ENCODE measurements around the gene MYH11.
"Not testable (repeated sequence)": the region's sequence is repeated elsewhere in the genome, so short reads cannot be mapped to it uniquely, and the experiment has no call there.

Gene MYH11

DNA sequence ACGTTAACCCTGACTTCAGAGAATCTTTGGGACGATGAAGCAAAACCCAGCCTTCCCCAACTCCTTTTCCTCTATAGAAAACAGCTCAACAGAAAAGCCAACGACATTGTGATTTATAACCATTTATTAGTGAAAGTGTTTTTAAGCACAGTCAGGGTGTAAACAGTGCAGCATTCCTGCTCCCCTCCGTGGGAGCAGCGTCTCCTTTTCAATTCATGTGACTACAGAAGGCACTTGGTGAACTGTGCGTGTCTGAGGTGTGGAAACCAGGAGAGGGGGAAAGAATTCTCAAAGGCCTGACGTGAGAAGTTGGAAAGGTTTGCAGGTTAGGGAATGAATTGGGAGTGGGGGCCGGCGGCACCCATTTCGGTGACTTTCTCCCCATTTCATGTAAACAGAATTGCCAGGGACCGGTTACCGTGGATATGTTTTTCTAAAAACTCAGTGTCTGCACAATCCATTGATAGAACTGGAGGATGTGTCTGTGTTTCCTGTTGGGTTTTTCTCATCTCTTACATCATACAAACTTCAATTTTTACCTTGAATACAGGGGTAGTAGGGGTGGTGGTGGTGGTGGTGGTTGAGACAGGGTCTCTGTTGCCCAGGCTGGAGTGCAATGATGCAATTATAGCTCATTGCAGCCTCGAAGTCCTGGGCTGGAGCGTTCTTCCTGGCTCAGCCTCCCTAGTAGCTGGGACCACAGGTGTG is 153.6 kb downstream of the MYH11 start:
- no peak for DNase-seq

DNA sequence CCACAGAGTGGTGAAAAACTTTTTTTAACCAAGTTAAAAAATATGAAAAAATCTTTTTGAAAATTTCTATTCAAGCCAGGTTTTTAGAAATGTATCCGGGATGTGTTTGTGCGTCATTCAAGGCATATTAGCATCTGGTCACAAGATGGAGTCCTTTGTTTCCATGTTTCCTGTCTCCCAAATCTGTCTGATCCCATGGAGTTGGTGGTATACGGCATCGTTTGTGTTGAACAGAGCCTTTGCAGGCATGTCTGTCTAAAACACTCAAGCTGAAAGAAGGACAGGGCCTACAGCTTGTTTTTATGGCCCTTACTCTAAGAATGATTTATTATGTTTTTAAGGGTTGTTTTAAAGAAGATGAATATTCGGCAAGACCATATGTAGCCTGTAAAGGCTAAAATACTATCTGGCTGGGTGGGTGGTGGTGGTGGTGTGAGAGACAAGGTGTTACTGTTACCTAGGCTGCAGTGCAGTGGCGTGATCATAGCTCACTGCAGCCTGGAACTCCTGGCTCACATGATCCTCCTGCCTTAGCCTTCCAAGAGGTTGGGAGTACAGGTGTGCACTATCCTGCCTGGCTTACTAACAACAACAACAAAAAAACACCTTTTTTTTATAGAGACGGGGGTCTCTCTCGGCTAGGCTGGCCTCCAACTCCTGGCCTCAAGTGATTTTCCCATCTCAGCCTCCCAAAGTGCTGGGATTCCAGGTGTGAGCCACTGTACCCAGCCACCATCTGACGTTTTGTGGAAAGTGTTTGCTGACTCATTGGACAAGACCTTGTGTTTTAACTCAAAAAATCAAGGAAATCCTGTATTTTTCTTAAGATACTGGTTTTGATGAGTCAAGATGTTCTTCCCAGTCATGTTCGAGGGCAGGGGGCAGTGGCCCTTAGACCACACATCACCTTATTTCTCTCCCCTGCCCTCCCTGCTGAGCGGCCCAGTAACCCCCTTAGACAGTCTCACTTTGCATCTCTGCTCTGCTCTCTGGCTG is 154.6 kb downstream of the MYH11 start:
- DNase-seq, result no peak

DNA sequence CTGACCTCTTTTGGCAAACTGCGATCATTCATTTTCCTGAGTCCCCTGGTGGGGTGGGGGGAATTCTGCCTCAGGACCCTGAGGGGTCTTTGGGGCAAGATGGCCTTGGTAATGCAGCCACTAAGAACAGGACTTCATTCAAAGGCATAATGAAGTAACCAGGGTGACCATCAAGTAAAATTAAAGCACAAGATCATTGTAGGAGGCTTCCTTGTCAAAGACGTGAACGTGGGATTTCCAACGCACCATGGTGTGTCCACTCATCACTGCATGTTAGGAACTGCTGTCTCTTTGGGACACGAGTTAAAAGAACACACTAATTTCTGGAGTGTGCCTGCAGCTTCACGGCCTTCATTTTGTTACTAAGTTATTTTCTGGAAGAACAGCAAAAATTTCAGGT is 155.5 kb downstream of the MYH11 start:
- no peak for DNase-seq

DNA sequence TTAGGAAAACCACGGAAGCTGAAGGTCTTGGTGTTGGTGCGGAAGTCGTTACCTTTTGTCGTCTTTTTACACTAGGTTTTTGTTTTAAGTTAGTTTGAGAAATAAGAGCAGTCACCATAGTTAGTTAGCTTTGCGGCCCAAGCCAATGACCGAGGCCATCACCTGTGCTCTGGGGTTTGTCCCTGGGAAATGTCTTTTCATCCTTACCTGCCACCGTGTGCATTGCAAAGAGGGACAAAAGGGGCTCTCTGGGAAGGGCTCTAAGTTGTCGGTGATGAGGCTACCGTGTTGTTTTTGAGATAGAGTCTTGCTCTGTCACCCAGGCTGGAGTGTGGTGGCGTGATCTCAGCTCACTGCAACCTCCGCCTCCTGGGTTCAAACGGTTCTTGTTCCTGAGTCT is 157.0 kb downstream of the MYH11 start:
- no peak for DNase-seq

DNA sequence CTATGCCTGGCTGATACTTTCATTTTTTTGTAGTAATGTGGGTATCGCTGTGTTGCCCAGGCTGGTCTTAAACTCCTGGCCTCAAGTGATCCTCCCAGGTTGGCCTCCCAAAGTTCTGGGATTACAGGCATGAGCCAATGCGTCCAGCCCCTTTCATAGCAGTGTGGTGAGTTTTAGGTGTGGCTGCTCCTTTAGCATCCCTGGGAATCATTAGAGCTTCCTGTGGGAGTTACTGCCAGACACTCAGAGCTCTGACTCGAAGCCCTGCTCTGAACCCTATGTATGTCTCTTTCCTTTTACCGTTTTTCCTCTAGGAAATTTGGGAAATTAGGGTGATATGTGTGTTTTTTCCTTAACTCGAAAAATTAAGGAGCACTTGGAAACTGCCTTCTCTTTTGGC is 162.3 kb downstream of the MYH11 start:
- DNase-seq, result no peak

DNA sequence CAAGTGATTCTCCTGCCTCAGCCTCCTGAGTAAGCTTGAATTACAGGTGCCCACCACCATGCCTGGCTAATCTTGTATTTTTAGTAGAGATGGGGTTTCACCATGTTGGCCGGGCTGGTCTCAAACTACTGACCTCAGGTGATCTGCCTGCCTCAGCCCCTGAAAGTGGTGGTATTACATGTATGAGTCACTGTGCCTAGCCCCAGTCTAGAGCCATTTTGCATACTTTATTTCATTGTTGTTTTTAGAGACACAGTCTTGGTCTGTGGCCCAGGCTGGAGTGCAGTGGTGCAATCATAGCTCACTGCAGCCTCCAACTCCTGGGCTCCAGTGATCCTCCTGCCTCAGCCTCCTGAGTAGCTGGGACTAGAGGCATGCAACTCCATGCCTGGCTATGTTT is 164.3 kb downstream of the MYH11 start:
- DNase-seq, result not testable (repeated sequence)

DNA sequence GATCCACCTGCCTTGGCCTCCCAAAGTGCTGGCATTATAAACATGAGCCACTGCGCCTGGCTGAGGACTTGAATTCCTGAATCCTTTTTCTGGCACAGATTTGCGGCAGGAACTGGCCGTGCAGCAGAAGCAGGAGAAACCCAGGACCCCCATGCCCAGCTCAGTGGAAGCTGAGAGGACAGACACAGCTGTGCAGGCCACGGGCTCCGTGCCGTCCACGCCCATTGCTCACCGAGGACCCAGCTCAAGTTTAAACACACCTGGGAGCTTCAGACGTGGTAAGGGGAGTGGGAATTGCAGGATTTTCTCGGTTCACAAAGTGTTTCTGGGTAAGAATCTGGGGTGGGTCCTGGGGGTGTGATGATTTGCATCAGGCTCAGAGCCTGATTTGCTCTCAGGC is 165.8 kb downstream of the MYH11 start:
- no peak for DNase-seq

DNA sequence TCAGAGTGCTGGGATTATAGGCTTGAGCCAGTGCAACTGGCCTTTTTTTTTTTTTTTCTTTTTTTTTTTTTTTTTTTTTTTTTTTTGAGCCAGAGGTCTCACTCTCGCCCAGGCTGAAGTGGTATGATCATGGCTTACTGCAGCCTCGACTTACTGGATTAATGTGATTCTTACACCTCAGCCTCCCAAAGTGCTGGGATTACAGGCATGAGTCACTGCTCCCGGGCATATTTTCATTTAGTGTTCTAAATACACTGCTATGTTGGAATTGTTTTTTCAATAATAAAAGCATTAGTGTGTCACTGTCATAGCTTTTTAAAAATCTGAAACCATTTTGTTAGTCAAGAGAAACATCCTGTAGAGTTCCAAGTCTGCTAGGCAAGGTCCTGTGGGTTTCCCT is 166.5 kb downstream of the MYH11 start:
- no peak for DNase-seq

DNA sequence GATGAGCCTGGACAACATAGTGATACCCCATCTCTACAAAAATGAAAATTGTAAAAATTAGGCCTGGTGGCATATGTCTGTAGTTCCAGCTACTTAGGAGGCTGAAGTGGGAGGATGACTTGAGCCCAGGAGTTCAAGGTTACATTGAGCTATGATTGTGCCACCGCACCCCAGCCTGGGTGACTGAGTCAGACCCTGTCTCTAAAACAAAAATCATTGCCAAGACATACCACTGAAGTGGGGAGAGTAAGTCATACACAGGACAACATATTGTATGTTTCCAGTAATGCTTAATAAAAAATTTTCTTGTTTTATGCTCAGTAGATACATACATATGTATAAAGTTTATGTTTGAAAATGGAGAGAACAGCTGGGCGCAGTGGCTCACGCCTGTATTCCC is 167.5 kb downstream of the MYH11 start:
- DNase-seq, result no peak

DNA sequence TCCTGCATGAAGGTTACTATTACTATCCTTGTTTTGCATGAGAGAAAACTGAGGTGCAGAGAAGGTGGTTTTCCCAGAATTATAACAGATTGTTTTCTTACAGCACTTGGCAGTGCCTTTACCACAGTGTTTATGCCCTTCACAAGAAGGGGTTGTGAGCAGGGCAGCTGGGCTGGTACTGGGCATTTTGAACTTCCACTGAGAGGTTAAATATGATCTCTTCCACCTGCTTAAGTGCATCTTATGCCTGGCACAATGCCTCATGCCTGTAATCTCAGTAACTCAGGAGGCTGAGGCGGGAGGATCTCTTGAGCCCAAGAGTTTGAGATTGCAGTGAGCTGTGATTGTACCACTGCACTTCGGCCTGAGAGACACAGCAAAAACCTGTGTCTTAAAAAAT is 170.5 kb downstream of the MYH11 start:
- no peak for DNase-seq

DNA sequence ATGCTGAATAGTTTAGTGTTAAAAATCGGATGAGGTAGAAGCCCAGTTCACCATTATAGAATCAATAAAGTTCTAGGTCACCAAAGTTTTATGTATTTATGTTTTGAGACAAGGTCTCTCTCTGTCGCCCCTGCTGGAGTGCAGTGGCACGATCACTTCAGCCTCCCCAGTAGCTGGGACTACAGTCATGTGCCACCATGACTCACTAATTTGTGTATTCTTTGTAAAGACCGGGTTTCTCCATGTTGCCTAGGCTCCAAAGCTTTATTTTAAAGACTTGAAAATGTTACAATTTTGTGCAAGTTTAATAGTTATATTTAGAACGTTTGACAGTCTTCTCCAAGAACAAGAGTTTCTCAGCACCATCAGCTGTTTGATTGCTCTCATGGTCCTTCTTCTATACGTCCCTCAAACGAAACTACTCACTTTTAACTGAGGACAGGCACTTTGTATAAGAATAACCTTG is 174.7 kb downstream of the MYH11 start:
- DNase-seq, result peak; percentile 12

DNA sequence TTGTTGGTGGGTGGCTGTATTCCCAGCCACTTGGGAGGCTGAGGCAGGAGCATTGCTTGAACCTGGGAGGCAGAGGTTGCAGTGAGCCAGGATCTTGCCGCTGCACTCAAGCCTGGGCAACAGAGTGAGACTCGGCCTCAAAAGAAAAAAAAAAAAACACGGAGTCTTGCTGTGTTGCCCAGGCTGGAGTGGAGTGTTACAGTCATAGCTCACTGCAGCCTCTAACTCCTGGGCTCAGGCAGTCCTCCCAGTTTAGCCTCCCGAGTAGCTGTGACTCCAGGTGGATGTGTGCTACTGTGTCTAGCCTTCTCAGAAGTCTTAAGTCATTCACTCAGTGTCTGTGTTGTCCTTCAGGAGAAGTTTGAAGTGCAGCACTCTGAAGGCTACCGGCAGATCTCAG is 179.4 kb downstream of the MYH11 start:
- no peak for DNase-seq

DNA sequence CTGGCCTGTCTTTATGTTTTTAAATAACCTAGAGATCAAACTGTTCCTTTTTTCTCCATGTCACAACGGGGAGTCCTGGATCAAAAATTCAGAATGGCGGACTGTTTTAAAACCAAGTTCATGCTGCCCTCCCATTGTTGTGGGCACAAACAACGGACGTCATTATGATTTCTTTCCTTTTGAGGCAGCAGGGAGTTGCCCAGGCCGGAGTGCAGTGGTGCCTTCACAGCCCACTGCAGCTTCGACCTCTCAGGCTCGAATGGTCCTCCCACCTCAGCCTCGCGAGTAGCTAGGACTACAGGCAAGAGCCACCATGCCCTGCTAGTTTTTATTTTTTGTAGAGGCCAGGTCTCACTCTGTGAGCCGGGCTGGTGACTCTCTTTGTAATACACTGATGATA is 180.3 kb downstream of the MYH11 start:
- DNase-seq, result no peak

DNA sequence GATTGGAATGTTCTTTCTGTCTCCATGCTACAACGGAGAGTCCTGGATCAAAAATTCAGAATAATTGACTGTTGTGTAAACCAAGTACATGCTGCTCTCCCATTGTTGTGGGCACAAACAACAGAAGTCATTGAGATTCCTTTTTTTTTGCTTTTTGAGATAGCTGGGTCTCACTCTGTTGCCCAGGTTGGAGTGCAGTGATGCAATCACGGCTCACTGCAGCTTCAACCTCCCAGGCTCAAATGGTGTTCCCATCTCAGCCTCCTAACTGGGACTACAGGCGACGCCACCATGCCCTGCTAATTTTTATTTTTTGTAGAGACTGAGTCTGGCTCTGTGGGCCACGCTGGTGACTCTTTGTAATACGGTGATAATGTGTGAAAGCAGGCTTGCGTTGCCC is 182.3 kb downstream of the MYH11 start:
- no peak for DNase-seq

DNA sequence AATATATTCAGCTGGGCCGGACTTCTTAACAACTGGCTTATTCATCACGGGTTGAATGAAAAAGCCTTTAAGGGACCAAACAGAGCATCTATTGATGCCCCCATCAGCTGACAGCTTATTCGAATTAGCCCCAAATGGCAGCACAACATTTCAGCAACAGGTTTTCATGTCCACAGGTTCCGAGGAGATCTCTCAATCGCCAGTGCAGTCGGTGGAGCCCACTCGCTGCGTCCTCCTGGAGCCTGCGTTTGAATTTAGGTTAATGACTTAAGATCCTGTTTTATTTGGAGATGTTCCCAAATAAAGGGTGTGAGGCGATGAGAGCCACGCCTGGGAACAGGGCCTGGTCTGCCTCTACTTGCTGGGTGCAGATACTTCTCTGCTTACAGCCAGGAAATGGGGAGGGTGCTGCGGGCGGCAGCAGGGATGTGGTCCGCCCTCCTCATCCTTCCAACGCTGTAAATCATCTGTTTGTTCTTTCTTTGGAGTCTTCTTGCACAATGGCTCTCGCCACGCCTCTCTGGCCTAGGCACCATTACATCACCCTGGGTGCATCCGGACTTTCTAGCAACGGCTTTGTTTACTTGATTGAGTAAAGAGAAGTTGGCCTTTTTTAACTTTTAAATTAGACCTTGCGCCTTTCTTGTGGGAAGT is 184.2 kb downstream of the MYH11 start:
- no peak for DNase-seq

DNA sequence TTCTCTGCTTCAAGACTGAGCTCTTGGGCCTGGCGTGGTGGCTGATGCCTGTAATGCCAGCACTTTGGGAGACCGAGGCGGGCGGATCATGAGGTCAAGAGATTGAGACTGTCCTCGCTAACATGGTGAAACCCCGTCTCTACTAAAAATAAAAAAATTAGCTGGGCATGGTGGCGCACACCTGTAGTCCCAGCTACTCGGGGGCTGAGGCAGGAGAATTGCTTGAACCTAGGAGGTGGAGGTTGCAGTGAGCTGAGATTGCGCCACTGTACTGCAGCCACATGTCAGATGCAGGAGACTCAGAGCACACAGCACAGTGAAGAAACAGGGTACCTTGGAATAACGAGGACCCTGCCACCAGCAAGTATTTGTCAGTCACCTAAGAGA is 184.7 kb downstream of the MYH11 start:
- DNase-seq, result not testable (repeated sequence)

DNA sequence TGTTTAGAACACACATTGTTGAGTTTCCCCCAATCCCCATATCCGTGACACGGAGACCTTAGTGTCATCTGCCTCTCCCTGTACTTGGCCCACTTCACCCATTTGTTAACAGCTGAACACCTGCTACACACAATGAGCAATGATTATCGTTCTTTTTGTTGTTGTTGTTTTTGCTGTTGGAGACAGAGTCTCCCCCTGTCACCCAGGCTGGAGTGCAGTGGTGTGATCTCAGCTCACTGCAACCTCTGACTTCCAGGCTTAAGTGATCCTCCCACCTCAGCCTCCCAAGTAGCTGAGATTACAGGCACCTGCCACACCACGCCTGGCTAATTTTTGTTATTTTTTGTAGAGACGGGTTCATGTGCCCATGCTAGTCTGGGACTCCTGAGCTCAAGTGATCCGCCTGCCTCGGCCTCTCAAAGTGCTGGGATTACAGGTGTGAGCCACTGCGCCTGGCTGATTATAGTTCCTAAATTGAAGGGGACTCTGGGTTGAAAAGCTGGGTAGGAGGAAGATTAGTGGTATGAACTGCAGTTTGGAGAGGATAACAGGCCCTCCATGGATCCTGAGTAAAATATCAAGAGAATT is 185.2 kb downstream of the MYH11 start:
- no peak for DNase-seq

DNA sequence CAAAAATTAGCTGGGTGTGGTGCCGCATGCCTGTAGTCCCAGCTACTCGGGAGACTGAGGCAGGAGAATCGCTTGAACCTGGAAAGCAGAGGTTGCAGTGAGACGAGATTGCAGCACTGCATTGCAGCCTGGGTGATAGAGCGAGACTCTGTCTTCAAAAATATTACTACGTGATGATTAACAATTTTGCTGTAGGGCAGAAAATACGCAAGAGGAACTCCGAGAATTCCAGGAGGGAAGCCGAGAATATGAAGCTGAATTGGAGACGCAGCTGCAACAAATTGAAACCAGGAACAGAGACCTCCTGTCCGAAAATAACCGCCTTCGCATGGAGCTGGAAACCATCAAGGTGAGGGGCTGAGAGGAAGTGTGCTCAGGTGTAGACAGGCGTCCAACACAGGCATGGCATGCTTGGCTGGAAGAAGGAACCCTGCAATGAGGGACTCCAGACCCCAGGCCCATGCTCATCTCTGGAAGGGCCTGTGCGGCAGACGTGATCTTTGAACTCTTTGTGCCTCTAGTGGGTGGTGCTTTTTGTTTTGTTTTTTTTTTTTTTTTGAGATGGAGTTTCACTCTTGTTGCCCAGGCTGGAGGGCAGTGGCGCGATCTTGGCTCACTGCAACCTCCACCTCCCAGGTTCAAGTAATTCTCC is 189.6 kb downstream of the MYH11 start:
- DNase-seq, result no peak

DNA sequence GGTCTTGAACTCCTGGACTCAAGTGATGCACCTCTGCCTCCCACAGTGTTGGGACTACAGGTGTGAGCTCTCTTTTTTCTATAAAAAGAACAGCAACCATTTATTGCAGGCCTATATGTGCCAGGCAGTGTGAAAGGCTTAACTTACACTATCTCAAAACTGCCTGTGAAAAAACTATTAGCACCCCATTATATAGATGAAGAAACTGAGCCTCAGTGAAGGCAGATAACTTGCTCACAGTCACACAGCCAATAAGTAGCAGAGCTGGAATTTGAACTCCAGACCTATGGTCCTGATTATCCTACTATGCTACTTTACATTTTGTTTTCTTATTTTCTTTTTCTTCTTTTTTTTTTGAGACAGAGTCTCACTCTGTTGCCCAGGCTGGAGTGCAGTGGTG is 191.7 kb downstream of the MYH11 start:
- no peak for DNase-seq

DNA sequence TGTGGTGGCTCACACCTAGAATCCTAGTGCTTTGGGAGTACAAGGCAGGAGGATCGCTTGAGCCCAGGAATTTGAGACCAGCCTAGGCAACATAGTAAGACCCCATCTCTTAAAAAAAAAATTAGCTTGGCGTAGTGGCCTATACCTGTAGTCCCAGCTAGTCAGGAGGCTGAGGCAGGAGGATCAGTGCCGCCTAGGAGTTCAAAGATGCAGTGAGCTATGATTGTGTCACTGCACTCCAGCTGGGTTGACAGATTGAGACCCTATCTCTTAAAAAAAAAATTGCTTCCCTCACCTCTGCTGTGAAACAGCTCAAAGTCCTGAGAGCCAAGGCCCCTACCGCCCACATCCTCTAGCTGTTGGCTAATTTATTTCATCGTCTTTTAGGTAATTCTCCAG is 196.6 kb downstream of the MYH11 start:
- DNase-seq, result no peak

DNA sequence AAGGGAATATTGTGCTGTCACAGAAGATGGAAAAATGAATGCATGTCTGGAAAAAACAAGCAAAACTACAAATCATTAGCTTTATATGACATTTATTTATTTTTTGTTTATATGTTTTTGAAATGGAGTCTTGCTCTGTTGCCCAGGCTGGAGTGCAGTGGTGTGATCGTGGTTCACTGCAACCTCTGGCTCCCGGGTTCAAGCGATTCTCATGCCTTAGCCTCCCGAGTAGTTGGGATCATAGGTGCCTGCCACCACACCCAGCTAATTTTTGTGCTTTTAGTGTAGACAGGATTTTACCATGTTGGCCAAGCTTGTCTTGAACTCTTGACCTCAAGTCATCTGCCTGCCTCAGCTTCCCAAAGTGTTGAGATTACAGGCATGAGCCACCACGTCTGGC is 198.3 kb downstream of the MYH11 start:
- no peak for DNase-seq

DNA sequence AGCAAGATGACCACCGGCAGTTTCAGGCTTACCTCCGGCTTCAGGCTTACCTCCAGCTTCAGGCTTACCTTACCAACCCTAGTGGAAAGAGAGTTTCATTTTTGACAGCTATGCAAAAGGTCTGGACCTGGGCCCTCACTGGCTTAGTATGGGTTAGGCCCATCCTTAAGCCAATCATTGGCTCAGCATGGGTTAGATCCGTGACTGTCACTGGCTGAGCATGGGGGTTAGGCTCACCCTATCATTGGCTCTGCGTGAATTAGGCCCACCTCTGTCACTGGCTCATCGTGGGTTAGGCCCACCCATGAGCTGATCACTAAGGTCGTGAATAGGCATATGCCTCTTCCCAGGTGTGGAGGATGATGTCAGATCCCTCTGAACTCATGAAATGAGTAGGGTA is 198.7 kb downstream of the MYH11 start:
- DNase-seq, result no peak

DNA sequence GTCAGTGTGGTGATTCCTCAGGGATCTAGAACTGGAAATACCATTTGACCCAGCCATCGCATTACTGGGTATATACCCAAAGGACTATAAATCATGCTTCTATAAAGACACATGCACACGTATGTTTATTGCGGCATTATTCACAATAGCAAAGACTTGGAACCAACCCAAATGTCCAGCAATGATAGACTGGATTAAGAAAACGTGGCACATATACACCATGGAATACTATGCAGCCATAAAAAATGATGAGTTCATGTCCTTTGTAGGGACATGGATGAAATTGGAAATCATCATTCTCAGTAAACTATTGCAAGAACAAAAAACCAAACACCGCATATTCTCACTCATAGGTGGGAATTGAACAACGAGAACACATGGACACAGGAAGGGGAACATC is 201.3 kb downstream of the MYH11 start:
- not testable (repeated sequence) for DNase-seq
